ENCODE measurements around the gene NDUFS5.
"Not testable (repeated sequence)": the region's sequence is repeated elsewhere in the genome, so short reads cannot be mapped to it uniquely, and the experiment has no call there.

The NDUFS5 gene

GRCh38 chr1:39026051-39026865 lies at the start of gene NDUFS5:
NDUFS5 (plus strand) TSS chr1:39026350; CDS start chr1:39028725, 2,375 bp downstream.
- peak; percentile 93 for DNase-seq

- DNase-seq, result peak; percentile 64
Observed at GRCh38 chr1:38977399-38978244, 48.5 kb upstream of the NDUFS5 start.

GRCh38 chr1:38978245-38978542 lies 48.0 kb upstream of the NDUFS5 start:
- not testable (repeated sequence) for DNase-seq

GRCh38 chr1:38979380-38979779 lies 46.8 kb upstream of the NDUFS5 start:
- DNase-seq, result not testable (repeated sequence)

- no peak for DNase-seq
Observed at GRCh38 chr1:38989979-38990378, 36.2 kb upstream of the NDUFS5 start.

- DNase-seq, result no peak
Observed at GRCh38 chr1:38990386-38990737, 35.8 kb upstream of the NDUFS5 start.

GRCh38 chr1:38990738-38991637 lies 35.2 kb upstream of the NDUFS5 start, which contains the start of gene AKIRIN1:
AKIRIN1 (plus strand) TSS chr1:38991276; CDS start chr1:38991381, 105 bp downstream.
- peak; percentile 100 for DNase-seq

- no peak for DNase-seq
Observed at GRCh38 chr1:38991638-38992411, 34.3 kb upstream of the NDUFS5 start.

GRCh38 chr1:38992412-38993111 lies 33.6 kb upstream of the NDUFS5 start:
- no peak for DNase-seq

- DNase-seq, result no peak
Observed at GRCh38 chr1:38994196-38994595, 32.0 kb upstream of the NDUFS5 start.

GRCh38 chr1:38997034-38997900 lies 28.9 kb upstream of the NDUFS5 start:
- DNase-seq, result no peak

GRCh38 chr1:38997901-38998190 lies 28.3 kb upstream of the NDUFS5 start:
- no peak for DNase-seq

GRCh38 chr1:39001516-39002421 lies 24.4 kb upstream of the NDUFS5 start:
- DNase-seq, result no peak

GRCh38 chr1:39003281-39003680 lies 22.9 kb upstream of the NDUFS5 start:
- DNase-seq, result peak; percentile 38

- peak; percentile 70 for DNase-seq
Observed at GRCh38 chr1:39003794-39004193, 22.4 kb upstream of the NDUFS5 start.

- no peak for DNase-seq
Observed at GRCh38 chr1:39006287-39006686, 19.9 kb upstream of the NDUFS5 start.

- DNase-seq, result no peak
Observed at GRCh38 chr1:39006726-39007645, 19.2 kb upstream of the NDUFS5 start.

GRCh38 chr1:39014956-39015355 lies 11.2 kb upstream of the NDUFS5 start:
- DNase-seq, result not testable (repeated sequence)
